ENCODE data around the gene SYT9.

DNA sequence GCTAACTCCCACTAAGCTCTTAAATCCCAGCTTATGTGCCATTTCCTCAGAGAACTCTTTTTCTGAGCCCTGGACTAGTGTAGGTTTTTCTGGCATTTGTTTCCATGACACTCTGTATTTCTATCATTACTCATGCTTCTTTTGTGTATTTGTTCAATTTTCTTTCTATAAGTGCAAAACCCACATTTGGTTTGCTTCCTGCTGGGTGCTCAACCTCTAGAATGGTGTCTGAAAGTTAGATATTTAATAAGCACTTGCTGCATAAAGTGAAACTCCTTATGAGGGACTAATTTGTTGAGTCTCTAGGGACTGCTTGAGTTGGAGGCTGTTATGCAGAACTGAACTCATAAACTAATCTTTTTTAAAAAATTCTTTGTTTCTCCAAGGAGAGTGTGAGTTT is 68.6 kb downstream of the SYT9 start:
- TF ChIP-seq CTCF (IDR thresholded peaks at IDR 0.05; ENCODE audit: insufficient read depth, low read depth, low read length) = no peak
- TF ChIP-seq EZH2 (IDR thresholded peaks at IDR 0.05; ENCODE audit: insufficient read depth, low read length) = no peak

Measured in astrocyte (in vitro differentiated cells and primary cell).